ENCODE data around the gene SARS1. TPM values are rescaled to one million over a fixed set of nuclear protein-coding genes. Genes with fewer than 3 reads are reported as not detected.

The SARS1 gene
- total and polyA plus RNA-seq, 4 donors, result 57.5 to 132 (median 92.8) TPM

GRCh38 chr1:109241841-109242345, 28.2 kb downstream of the SARS1 start:
- DNase-seq (ENCODE audit: low spot score), result no peak
- WGBS, result 26% methylated on average over 8 of the region's 8 CpGs
- Histone ChIP-seq H3K9me3 (ENCODE audit: control insufficient read depth in 4 of 4, low read length in 3 of 4) (no peaks in the 10 kb centered on the region), H3K27ac (ENCODE audit: low read depth in 1 of 2, low read length in 2 of 2) (no peak overlapping the region), H3K4me3 (ENCODE audit: low read depth in 1 of 3, low read length in 3 of 3) (no peak overlapping the region), H3K36me3 (ENCODE audit: control insufficient read depth in 4 of 4, insufficient read depth in 3 of 4, low read depth in 1 of 4, low read length in 3 of 4) (peaks cover 0 to 23% (median 17%) of the 10 kb centered on the region in 4 donors), H3K4me1 (ENCODE audit: control insufficient read depth in 4 of 4, insufficient read depth in 4 of 4, low read length in 3 of 4) (peaks cover 0 to 16% (median 5%) of the 10 kb centered on the region in 4 donors), H3K9ac (ENCODE audit: low read depth in 1 of 2, low read length in 2 of 2) (no peak overlapping the region), H3K27me3 (ENCODE audit: control insufficient read depth in 4 of 4, insufficient read depth in 4 of 4, low read length in 3 of 4) (no peaks in the 10 kb centered on the region)
- TF ChIP-seq EGR1 (IDR thresholded peaks at IDR 0.05; ENCODE audit: low read depth in 2 of 2), result no peak
- TF ChIP-seq FOXA2 (IDR thresholded peaks at IDR 0.05), result no peak
- TF ChIP-seq JUND (IDR thresholded peaks at IDR 0.05), result no peak
- TF ChIP-seq TAF1 (conservative IDR thresholded peaks at IDR 0.05), result no peak
- no peak for TF ChIP-seq HNF4G (IDR thresholded peaks at IDR 0.05)
- TF ChIP-seq ZBTB33 (IDR thresholded peaks at IDR 0.05), result no peak
- TF ChIP-seq ATF3 (IDR thresholded peaks at IDR 0.05), result no peak
- no peak for TF ChIP-seq GABPA (IDR thresholded peaks at IDR 0.05 in 1 of 2, conservative IDR thresholded peaks at IDR 0.05 in 1 of 2)
- no peak for TF ChIP-seq RXRA (IDR thresholded peaks at IDR 0.05)
- TF ChIP-seq NR2F2 (IDR thresholded peaks at IDR 0.05), result no peak
- TF ChIP-seq SP1 (IDR thresholded peaks at IDR 0.05), result no peak
- no peak for TF ChIP-seq REST (IDR thresholded peaks at IDR 0.05)
- TF ChIP-seq CTCF (IDR thresholded peaks at IDR 0.05; ENCODE audit: low read depth, low read length, missing input control), result no peak
- TF ChIP-seq RAD21 (IDR thresholded peaks at IDR 0.05), result no peak
- no peak for TF ChIP-seq HNF4A (conservative IDR thresholded peaks at IDR 0.05)
- TF ChIP-seq YY1 (IDR thresholded peaks at IDR 0.05), result no peak
- no peak for TF ChIP-seq FOXA1 (IDR thresholded peaks at IDR 0.05)
- no peak for TF ChIP-seq MAX (IDR thresholded peaks at IDR 0.05)
